T follicular helper cell (primary cell): ENCODE measurements around the gene IRAK3.
A peak's percentile ranks its signal among the peaks of the same experiment; 100 is the strongest.
"Not testable (repeated sequence)": the region's sequence is repeated elsewhere in the genome, so short reads cannot be mapped to it uniquely, and the experiment has no call there.

ENCODE experiments used
- DNase-seq: peaks from one replicate; pipeline ENCODE4 v3.0.0-alpha.2; 2020; ENCODE audit warnings: low read depth

Gene IRAK3

DNA sequence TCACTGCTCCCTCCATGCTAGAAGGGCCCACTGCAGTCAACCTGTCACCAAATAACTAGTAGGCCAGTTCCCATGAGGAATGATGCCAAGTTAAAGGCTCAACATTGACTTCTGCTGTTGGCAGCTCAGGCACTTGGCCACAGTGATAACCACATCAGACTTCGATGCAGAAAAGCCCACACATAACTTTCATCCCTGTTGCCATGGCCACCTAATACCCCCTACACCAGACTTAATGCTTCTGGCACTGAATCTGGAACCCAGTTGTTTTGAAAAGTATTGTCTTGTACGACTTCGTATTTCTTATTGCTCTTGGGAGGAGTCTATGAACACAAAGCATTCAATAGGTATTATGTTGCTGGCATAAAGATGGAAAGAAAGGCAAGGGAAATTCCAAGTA, 69.0 kb downstream of the IRAK3 start:
- no peak for DNase-seq

DNA sequence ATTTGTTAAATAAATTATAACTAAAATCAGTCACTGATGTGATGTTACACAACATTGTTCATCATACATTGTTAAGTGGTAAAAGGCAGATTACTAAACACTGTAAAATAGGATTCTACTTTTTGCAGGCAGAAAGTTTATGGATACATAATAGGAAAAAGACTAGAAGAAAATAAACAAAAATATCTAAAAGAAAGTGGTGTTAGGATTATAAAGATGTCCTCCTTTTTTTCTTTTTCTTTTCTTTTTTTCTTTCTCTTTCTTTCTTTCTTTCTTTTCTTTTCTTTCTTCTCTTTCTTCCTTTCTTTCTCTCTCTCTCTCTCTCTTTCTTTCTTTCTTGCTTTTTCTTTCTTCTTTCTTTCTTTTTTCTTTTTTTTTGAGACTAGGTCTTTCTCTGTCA, 73.7 kb downstream of the IRAK3 start:
- no peak for DNase-seq

DNA sequence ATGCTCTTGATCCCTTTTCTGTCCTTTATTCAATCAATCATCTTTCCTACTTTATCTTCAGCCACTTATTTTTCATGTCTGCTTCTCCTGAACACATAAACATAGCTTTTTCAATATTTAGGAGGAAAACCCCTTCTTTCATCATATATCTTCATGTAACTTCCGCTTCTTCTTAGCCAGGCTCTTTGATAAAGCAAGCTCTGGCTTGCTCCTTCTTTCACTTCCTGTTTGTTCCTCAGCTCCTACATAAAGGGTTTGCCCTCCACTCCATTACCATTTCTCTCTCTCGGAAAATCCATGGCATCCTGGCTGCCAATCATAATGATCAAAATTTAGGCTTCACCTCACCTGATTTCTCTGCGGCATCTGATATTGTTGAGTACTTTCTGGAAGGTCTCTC, 79.5 kb downstream of the IRAK3 start:
- DNase-seq: no peak

DNA sequence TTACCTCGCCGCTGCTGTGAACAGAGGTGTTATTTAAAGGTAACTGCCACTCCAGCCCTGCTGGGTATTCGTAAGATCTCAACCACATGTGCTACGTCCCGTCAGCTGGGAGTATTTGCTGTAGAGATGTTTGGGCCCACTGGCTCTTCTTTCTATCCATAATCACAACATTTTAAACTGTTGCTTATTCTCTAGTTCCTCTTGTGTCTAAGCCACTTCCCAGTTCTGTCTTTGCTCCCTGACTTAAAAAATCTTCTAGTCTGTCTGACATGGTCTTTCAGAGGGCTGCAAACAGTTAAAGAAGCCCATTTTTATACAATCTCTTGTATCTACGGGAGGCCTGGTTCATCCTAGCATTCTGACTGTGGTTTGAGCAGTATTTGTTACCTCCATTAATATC, 80.1 kb downstream of the IRAK3 start:
- DNase-seq: no peak

DNA sequence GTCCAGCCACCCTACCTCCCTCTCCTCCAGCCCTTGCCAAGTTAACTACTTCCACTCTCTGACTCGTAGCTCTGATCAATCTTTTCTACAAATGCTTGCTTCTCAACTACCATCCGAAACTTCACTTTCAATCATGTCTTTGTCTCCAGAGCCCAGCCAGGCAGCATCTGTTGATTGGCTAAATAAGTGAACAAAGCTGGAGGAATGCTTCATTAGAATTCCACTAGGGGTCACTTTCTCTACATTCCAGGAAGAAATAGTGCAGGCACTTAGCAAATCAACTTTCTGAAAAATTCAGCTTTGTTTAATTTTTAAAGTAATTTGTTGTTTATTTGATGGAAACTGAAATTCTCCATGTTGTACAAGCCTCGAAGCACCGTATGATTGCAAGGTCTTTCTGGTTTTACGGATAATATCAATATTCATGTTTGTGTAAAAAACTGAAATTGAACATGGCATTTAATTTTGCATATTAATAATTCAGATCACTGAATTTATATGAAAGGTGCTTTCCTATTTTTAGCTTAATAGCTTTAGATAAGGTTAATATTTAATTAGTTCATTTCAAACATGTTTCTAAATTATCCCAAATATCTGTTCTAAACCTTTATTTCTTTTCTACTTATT, 80.9 kb downstream of the IRAK3 start:
- no peak for DNase-seq

DNA sequence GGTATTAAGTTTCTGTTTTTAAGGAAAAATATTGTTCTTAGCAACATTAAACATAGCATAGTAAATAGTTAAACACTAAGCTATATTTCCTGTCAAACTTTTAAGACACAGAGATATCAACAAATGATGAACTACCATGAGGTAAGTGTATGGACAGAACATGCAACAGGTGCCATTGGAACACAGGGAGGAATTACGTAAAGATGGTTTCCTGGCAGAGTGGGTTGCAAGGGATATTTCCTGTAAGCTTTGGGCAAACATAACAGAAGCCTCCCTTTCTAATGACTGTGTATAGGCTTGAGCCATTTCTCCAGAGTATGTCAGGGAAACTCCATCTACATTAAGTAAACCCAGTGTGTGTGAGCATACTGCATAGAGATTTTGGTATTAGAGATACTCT, 81.6 kb downstream of the IRAK3 start:
- no peak for DNase-seq

DNA sequence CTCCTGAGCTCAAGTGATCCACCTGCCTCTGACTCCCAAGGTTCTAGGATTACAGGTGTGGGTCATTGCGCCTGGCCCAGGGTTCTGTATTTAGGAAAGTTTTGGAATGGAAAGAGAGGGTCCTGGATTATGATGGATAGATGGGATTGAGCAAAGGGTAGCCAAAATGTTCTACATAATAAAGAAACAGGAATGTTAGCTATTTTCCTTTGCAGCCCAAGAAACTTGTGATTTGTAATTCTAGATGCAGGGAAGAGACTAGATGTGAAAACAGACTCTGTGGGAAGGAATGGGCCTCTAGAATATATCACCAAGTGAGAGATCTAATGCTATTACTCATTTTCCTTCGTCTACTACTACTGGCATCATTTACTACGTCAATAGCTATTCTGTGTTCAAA, 83.6 kb downstream of the IRAK3 start:
- no peak for DNase-seq

DNA sequence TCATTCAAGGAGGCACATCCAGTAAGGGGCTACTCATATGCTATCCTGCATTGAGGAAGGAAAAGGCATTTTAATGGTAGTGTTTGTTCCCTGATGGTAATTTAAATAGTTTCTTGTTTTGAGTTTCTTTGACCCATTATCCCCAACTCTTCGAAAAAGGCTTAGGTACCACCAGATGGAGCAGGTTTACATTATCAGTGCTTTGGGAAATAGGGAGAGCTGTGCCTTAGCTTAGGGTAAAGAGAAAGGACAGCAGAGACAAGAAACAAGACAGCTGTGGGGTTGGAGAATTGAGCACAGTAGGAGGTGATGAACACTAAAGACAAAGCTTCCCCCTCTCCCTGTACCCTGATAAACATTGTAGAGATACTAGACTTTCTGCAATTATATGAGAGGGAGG, 84.1 kb downstream of the IRAK3 start:
- DNase-seq: no peak

DNA sequence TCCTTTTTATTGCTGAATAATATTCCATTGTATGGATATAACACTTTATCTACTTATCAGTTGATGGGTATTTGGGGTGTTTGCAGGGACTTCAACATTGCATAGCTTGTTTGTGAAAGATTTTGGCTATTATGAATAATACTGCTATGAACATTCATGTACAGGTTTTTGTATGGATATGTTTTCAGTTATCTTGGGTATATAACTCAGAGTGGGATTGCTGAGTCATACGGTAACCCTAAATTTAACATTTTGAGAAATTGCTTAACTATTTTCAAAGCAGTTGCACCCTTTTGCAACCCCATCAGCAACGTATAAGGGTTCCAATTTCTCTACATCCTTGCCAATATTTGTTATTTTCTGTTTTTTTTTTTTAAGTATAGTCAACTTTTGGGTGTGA, 86.0 kb downstream of the IRAK3 start:
- no peak for DNase-seq

DNA sequence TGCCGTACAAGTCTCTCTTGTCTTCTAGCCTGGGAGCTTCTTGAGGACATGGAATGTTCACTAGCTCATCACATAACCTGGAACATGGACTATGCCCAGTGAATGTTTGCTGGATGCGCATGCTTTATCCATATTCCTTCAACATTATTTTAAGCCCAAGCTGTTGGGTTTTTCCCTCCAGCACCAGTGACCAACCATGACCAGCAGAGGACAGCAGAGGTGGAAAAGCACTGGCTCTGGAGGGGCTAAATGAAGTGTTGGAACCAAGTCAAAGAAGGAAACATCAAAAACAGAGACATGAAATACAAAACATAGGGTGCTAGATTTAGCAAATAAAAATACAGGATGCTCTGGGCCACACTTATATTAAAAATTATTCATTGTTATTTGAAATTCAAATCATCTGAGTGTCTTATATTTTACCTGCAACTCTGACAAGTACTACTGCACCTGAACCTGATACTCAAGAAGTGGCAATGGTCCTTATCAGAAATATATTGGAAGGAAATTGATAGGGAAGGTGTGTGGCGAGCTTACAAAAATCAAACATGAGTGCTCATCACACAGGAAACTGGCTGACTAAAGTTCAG, 90.2 kb downstream of the IRAK3 start:
- DNase-seq: peak; percentile 31

DNA sequence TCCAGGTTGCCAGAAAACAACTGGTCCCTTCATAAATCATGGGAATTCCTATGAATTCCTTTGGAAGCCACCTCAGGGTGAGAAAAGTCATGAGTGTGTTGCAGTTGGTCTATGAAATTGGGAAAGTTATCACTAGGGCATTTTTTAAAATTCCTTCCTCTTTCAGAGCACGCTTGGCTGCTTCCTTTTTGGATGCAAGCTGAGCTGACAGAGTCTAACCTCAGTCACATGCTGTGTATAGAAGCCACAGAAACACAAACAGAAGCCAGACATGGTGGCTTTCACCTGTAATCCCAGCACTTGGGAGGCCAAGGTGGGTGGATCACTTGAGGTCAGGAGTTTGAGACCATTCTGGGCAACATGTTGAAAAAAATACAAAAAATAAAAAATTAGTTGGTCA, 91.5 kb downstream of the IRAK3 start:
- DNase-seq: no peak

DNA sequence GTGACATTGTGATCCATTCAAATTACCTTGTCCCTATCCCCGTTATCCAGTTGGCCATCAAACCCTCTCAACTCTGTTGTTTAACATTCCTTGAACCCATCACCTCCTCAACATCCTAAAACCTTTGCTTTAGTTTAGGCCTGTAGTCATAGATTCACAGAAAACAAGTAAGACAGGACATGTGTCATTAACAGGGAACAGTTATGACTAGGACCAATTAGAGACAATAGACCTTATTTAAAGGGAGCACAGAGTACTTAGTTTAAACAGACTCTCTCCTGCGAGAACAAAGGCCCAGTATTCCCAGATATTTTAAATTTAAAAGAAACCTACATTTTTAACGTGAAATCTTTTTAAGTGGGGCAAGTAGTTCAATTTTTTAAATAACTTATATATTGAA, 93.2 kb downstream of the IRAK3 start:
- no peak for DNase-seq

DNA sequence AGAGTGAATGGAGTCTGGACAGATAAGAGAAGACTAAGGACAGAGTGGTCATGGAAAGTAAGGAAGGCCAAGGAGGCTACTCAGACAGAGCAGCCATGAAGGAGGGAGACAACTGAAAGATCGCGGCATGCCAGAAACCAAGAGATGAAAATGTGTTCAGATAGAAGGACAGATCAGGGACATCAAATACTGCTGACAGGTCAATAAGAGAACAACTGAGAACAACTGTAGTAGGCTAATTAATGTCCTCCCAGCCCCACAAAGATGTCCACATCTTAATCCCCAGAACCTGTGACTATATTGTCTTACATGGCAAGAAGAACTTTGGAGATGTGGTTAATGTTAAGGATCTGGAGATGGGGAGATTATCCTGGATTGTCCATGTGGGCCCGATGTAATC, 98.3 kb downstream of the IRAK3 start:
- DNase-seq: no peak

DNA sequence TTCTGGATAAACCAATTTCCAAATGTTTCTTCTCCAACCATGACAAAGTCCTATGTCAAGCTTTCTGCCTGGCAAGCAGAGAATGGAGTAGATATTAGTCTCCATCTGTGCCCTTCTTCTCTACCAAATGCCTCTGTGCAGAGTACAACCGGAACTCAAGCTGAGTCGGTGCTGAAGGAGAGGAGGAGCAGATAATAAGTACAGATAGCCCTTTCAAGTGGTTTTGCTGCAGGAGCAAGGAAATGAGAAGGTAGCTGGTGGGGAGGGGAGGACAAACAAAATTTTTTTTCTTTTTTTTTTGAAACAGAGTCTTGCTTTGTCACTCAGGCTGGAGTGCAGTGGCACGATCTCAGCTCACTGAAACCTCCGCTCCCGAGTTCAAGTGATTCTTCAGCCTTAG, 99.1 kb downstream of the IRAK3 start:
- peak; percentile 53 for DNase-seq

DNA sequence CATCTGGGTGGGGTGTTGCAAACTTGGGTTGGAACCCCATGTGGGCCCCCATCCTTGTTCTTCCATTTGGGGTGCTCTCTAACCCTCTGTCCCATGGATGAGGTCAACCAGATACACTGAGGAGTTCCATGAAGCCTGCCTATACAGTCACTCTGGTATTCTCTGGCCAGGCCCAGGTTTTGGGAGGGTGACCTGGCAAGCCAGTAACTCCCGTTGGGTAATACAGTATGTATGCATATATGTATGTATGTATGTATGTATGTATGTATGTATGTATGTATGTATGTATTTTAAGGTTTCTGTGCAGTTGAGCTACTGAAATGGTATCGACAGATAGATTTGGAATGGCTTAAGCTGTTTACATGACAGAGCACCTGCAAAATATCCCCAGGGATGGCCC, 100.5 kb downstream of the IRAK3 start:
- no peak for DNase-seq

DNA sequence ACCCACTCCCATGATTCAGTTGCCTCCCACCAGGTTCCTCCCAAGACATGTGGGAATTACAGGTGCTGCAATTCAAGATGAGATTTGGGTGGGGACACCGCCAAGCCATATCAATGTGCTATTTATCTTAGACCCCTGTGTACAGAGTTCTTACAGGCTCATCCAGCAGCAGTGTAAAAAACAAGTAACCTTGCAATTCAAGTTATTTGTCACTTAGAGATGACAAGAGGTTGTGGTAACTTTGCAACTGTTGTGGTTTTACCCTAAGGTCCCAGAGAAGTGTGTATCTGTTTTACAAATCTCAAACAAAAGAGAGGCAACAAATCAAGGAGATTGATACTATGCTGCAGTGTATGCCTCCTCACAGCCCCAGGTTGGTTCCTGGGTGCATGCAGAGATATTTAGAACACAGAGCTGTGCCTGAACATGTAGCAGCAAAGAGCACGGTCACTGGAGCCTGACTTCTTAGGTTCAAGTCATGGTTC, 101.7 kb downstream of the IRAK3 start:
- DNase-seq: no peak

DNA sequence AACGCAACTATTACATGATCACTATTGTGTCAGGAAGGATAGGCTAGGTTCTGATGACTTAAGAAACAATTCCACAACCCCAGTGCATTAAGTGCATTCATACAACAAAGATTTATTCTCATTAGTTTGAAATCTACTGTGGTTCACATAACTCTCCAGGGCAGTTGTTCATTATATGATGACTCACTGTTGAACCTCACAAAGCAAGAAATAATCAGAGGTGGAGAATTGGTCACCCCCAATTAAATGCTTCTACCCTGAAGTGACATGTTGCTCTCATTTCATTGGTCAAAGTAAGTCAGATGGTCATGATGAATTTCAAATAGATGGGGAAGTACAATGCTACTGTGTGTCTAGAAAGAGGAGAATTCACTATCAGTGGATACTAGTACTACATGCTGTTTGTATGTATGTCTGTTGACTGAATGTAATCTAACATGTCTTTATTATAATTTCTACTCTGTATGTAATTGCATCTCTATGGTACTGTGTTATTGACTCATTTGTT, 107.2 kb downstream of the IRAK3 start:
- no peak for DNase-seq

DNA sequence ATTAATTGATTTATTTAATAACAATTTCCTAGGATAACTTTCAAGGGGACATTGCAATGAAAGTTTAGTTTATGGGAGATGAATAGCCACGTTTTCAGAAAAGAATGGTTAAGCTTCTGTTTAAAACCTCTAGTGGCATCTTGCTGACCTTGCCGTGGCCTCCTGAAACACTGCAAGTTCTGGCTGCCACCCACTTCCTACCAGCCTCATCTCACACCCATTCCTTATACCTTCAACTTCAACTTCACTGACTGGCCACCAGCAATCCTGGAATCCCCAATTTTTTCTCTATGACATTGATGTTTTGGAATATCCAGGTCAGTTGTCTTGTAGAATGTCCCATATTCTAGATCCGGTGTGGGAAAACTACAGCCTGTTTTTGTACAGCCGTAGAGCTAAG, 108.1 kb downstream of the IRAK3 start:
- no peak for DNase-seq

DNA sequence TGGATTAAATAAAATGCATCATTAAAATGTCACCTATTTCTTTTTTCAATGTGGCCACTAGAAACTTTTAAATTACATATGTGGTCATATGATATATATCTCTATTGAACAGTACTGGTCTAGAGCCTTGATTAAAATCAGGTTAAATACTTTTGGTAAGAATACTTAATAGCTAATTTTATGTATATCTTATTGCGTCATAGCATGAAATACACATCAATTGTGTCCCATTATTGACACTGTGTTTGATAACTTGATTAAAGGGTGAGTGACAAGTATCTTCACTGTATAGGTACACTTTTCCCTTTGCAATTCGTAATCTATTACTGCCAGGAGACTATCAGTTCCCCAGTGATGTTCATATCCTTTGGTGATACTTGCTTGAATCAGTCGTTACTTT, 108.9 kb downstream of the IRAK3 start:
- no peak for DNase-seq

DNA sequence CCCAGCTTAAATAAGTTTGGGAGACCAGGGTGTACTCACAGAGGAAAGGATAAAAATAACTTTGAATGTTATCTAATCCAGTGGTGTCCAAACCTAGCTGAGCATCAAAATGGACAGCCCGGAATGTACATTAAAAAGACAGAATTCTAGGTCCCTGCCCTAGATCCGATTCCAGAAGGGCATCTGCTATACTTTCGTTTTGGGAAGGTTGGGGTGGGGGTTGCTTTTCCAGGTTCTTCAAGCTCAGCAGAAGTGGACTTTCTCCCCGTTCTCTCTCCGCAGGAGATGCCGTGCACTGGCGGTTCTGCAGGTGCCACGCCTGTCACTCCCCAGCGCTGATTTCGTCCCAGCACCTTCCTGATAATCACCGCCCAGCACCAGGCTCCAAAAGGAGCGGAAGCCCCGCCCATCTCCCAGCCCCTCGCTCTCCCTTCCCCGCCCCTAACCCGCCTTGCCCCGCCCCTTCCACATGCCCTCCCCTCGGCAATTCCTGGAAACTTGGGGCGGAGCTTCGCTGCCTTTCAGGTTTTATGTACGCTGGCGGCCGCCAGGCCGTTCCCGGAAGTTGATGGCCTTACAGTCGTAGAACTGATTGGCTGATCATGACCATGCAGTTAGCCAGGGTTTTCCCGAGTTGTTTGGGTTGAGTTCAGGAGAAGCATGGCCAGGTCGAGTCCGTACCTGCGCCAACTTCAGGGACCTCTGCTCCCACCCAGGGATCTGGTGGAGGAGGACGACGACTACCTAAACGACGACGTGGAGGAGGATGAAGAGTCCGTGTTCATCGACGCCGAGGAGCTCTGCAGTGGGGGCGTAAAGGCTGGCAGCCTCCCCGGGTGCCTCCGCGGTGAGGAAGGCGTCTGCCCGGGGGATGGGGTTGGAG, 113.2 kb downstream of the IRAK3 start, which contains the start of gene HELB:
Gene HELB (plus strand): TSS at position 550 of the 883 bp plus-strand sequence. CDS start 111 bp downstream, at position 661.
- peak; percentile 93 for DNase-seq

DNA sequence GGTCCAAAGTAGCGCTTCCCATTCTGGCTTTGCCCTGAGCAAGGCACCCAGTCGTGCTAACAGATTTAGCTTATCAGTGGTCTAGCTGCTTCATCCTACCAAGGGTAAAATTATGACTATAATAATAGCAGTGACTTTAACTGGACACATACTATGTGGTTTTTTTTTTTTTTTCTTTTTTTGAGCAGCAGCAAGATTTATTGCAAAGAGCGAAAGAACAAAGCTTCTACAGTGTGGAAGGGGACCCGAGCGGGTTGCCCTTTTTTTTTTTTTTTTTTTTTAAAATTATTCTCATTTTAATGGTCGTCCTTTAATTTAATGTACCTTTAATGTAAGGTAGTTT, 113.8 kb downstream of the IRAK3 start:
- no peak for DNase-seq

DNA sequence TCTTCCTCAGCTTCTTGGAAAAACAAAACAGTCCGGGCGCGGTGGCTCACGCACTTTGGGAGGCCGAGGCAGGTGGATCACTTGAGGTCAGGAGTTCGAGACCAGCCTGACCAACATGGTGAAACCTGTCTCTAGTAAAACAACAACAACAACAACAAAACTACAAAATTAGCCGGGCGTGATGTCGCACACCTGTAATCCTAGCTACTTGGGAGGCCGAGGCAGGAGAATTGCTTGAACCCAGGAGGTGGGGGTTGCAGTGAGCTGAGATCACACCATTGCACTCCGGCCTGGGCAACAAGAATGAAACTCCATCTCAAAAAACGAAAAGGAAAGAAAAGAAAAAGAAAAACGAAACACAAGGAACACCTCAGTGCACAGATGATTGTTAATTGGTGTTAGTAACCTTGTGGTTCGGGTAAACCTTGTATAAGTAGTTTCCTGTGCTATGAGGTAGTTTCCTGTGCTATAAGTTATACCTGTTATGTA, 114.3 kb downstream of the IRAK3 start:
- DNase-seq: not testable (repeated sequence)
